ENCODE measurements around the gene OXGR1. TPM values are rescaled to one million over a fixed set of nuclear protein-coding genes. Genes with fewer than 3 reads are reported as not detected.

Gene OXGR1
- total RNA-seq, 1 experiment from 2014 or later = not detected

DNA sequence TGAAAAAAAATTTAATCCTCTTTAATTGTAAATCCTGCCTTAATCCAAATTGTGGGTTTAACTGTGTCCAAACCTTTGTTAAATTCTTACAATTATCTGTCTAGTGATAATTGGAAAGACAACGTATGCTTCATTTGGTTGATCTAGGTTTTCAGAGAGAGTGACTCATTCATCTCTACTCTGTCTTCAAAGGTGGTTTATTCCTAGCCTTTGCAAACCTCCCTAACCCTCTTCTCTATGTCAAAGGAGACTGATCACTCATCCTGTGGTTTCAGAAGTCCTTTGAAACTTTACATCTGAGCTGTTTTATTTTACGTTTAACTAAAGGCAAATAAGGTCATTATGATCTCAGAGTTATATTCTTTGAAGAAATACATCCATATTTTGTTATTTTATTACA, 8.8 kb upstream of the OXGR1 start:
- no peak overlapping the region for H2BK20ac ChIP-seq (ENCODE audit: low read depth, low read length, poor library complexity, severe bottlenecking)
- H4K8ac ChIP-seq (replicated peaks; ENCODE audit: insufficient read length, low read depth, low read length) = no peak overlapping the region
- no peak overlapping the region for H2BK15ac ChIP-seq (ENCODE audit: low read depth, low read length)
- Mint-ChIP-seq H3K27ac (no peak overlapping the region), H3K4me3 (no peak overlapping the region), H3K27me3 (ENCODE audit: low read depth) (peaks cover 95% of the 10 kb centered on the region), H3K4me1 (peaks cover 5 to 9% of the 10 kb centered on the region in 2 experiments), H3K9me3 (no peaks in the 10 kb centered on the region; a peak in 1 of 5 replicates), H3K36me3 (ENCODE audit: insufficient read depth in 1 of 3, low read depth in 3 of 3) (no peaks in the 10 kb centered on the region)
- H2BK12ac ChIP-seq (ENCODE audit: insufficient read length, low read depth, low read length) = no peak overlapping the region
- no peak overlapping the region for H4K91ac ChIP-seq (ENCODE audit: insufficient read length, low read depth, low read length)
- no CpG with 5 or more reads among the region's 2 CpGs for WGBS (ENCODE audit: extremely low coverage, insufficient read length, low lambda C conversion rate)
- H3K14ac ChIP-seq (ENCODE audit: insufficient read depth, low read length) = no peak overlapping the region
- H3K4ac ChIP-seq (ENCODE audit: low read depth, low read length) = no peak overlapping the region
- H3K9me3 ChIP-seq (ENCODE audit: control insufficient read depth, low read depth, low read length) = no peaks in the 10 kb centered on the region
- no peak overlapping the region for H3K56ac ChIP-seq (ENCODE audit: insufficient read length, low read depth, low read length)
- H4K20me1 ChIP-seq (ENCODE audit: control insufficient read depth, insufficient read depth, insufficient read length) = peaks cover 3% of the 10 kb centered on the region
- H3K9ac ChIP-seq (ENCODE audit: extremely low read depth, insufficient read length, low read length) = no peak overlapping the region
- TF ChIP-seq, protein P1, sequence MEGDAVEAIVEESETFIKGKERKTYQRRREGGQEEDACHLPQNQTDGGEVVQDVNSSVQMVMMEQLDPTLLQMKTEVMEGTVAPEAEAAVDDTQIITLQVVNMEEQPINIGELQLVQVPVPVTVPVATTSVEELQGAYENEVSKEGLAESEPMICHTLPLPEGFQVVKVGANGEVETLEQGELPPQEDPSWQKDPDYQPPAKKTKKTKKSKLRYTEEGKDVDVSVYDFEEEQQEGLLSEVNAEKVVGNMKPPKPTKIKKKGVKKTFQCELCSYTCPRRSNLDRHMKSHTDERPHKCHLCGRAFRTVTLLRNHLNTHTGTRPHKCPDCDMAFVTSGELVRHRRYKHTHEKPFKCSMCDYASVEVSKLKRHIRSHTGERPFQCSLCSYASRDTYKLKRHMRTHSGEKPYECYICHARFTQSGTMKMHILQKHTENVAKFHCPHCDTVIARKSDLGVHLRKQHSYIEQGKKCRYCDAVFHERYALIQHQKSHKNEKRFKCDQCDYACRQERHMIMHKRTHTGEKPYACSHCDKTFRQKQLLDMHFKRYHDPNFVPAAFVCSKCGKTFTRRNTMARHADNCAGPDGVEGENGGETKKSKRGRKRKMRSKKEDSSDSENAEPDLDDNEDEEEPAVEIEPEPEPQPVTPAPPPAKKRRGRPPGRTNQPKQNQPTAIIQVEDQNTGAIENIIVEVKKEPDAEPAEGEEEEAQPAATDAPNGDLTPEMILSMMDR (conservative IDR thresholded peaks at IDR 0.05) = no peak
- DNase-seq = no peak
- 0 out of 2 replicates have a peak, but pooled peaks cover 2% of the 10 kb centered on the region for H3K4me1 ChIP-seq (ENCODE audit: insufficient read depth, low read length)
- H2AFZ ChIP-seq (ENCODE audit: low read length) = no peak overlapping the region
- H3T11ph ChIP-seq (ENCODE audit: low read length) = no peak overlapping the region
- no peak overlapping the region for H3K4me2 ChIP-seq (ENCODE audit: insufficient read depth, insufficient read length, low read length)
- H3K27ac ChIP-seq (ENCODE audit: insufficient read length, low read depth, low read length) = no peak overlapping the region
- H3K23me2 ChIP-seq (ENCODE audit: insufficient read length, low read depth, low read length, poor library complexity, severe bottlenecking) = no peaks in the 10 kb centered on the region
- no peak overlapping the region for H2BK5ac ChIP-seq (ENCODE audit: insufficient read length, low read length)
- no peak overlapping the region for H4K5ac ChIP-seq (ENCODE audit: insufficient read length, low read depth, low read length)
- no peak overlapping the region for H2BK120ac ChIP-seq (ENCODE audit: low read depth, low read length, poor library complexity, severe bottlenecking)
- peaks cover 36% of the 10 kb centered on the region for H3K27me3 ChIP-seq (ENCODE audit: insufficient read depth, low read length)
- no peak overlapping the region for H3K18ac ChIP-seq (ENCODE audit: insufficient read length, low read depth, low read length)
- H3K79me1 ChIP-seq (ENCODE audit: insufficient read depth, low read depth, low read length, poor library complexity, severe bottlenecking) = no peaks in the 10 kb centered on the region
- H2AK5ac ChIP-seq (ENCODE audit: insufficient read length, low read length) = no peak overlapping the region
- no peaks in the 10 kb centered on the region for H3K79me2 ChIP-seq (ENCODE audit: insufficient read depth, low read length)
- H3K23ac ChIP-seq (ENCODE audit: insufficient read length, low read depth, low read length) = no peak overlapping the region

Measured in H9 (cell line).